ENCODE data around the gene EID1.
"Not testable (repeated sequence)": the region's sequence is repeated elsewhere in the genome, so short reads cannot be mapped to it uniquely, and the experiment has no call there.

The EID1 gene

GRCh38 chr15:48905847-48906246 lies 27.9 kb downstream of the EID1 start:
- Mint-ChIP-seq H3K9me3 (no peaks in the 10 kb centered on the region), H3K36me3 (ENCODE audit: low read depth) (no peaks in the 10 kb centered on the region), H3K4me3 (no peak overlapping the region), H3K27me3 (ENCODE audit: low read depth) (no peaks in the 10 kb centered on the region), H3K4me1 (ENCODE audit: low read depth) (peaks cover 11% of the 10 kb centered on the region), H3K27ac (no peak overlapping the region)
- DNase-seq (ENCODE audit: low spot score), result no peak

DNA sequence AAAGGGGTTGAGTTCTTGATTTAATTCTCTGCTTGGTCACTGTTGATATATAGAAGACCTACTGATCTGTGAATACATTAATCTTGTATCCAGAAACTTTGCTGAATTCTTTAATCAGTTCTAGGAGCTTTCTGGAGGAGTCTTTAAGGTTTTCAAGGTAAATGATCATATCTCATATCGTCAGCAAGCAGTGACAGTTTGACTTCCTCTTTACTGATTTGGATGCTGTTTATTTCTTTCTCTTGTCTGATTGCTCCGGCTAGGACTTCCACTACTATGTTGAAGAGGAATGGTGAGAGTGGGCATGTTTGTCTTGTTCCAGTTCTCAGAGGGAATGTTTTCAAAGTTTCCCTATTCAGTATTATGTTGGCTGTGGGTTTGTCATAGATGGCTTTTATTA lies 31.4 kb downstream of the EID1 start:
- not testable (repeated sequence) for H3K27me3 Mint-ChIP-seq (ENCODE audit: low read depth); DNase-seq (ENCODE audit: low spot score); H3K36me3 Mint-ChIP-seq (ENCODE audit: low read depth); H3K27ac Mint-ChIP-seq; H3K9me3 Mint-ChIP-seq; H3K4me3 Mint-ChIP-seq
- H3K4me1 Mint-ChIP-seq (ENCODE audit: low read depth), result peaks cover 11% of the 10 kb centered on the region

GRCh38 chr15:48910554-48910953 lies 32.6 kb downstream of the EID1 start:
- not testable (repeated sequence) for H3K27ac Mint-ChIP-seq; H3K27me3 Mint-ChIP-seq (ENCODE audit: low read depth); H3K4me3 Mint-ChIP-seq; DNase-seq (ENCODE audit: low spot score); H3K9me3 Mint-ChIP-seq; H3K36me3 Mint-ChIP-seq (ENCODE audit: low read depth)
- peaks cover 13% of the 10 kb centered on the region for H3K4me1 Mint-ChIP-seq (ENCODE audit: low read depth)

GRCh38 chr15:48913141-48913540 lies 35.2 kb downstream of the EID1 start:
- H3K4me1 Mint-ChIP-seq (ENCODE audit: low read depth), result peaks cover 13% of the 10 kb centered on the region
- no peak overlapping the region for H3K27ac Mint-ChIP-seq
- H3K9me3 Mint-ChIP-seq, result no peaks in the 10 kb centered on the region
- H3K36me3 Mint-ChIP-seq (ENCODE audit: low read depth), result peaks cover 2% of the 10 kb centered on the region
- H3K4me3 Mint-ChIP-seq, result no peak overlapping the region
- H3K27me3 Mint-ChIP-seq (ENCODE audit: low read depth), result no peaks in the 10 kb centered on the region
- DNase-seq (ENCODE audit: low spot score), result no peak

DNA sequence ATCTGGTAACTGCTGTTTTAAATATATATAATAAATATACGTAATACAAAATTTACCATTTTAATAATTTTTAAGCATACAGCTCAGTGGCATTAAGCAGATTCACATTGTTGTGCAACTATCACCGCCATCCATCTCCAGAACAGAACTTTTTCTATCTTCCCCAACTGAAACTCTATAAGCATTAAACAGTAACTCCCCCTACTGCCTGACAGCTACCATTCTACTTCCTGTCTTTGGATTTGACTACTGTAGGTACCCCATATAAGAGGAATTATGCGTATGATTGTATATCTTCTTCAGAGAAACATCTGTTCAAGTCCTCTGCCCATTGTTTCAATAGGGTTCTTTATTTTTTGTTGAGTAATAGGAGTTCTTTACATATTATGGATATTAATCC lies 36.8 kb downstream of the EID1 start:
- H3K4me3 Mint-ChIP-seq, result no peak overlapping the region
- no peaks in the 10 kb centered on the region for H3K9me3 Mint-ChIP-seq
- DNase-seq (ENCODE audit: low spot score), result no peak
- H3K36me3 Mint-ChIP-seq (ENCODE audit: low read depth), result peaks cover 4% of the 10 kb centered on the region
- peaks cover 8% of the 10 kb centered on the region for H3K4me1 Mint-ChIP-seq (ENCODE audit: low read depth)
- H3K27me3 Mint-ChIP-seq (ENCODE audit: low read depth), result no peaks in the 10 kb centered on the region
- no peak overlapping the region for H3K27ac Mint-ChIP-seq

- no peak overlapping the region for H3K27ac Mint-ChIP-seq
- peaks cover 2% of the 10 kb centered on the region for H3K4me1 Mint-ChIP-seq (ENCODE audit: low read depth)
- H3K36me3 Mint-ChIP-seq (ENCODE audit: low read depth), result peaks cover 4% of the 10 kb centered on the region
- no peak for DNase-seq (ENCODE audit: low spot score)
- no peak overlapping the region for H3K4me3 Mint-ChIP-seq
- H3K9me3 Mint-ChIP-seq, result no peaks in the 10 kb centered on the region
- no peaks in the 10 kb centered on the region for H3K27me3 Mint-ChIP-seq (ENCODE audit: low read depth)
These were observed 37.9 kb downstream of the EID1 start for GRCh38 chr15:48915861-48916260.

DNA sequence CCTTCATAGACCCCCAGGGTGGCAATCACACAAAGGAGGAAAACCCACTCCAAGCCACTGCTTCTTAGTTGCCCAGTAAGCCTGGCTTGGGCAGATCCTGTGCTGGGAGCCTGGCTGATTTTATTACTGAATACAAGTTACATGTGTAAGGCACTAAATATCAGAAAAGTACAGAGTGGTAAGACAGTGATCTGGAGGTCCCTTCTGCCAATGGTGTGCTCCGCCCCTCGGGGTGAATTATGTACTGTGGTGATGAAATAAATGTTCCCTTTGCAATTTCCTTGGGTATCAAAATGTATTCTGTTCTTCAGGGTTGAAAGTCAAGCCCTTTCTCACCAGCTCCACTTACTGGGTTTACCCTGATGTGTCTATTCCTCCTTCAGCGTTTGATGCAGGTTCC lies 38.8 kb downstream of the EID1 start:
- Mint-ChIP-seq H3K27me3 (ENCODE audit: low read depth) (no peaks in the 10 kb centered on the region), H3K9me3 (no peaks in the 10 kb centered on the region), H3K4me3 (no peak overlapping the region), H3K4me1 (ENCODE audit: low read depth) (peaks cover 2% of the 10 kb centered on the region), H3K36me3 (ENCODE audit: low read depth) (peaks cover 2% of the 10 kb centered on the region), H3K27ac (no peak overlapping the region)
- DNase-seq (ENCODE audit: low spot score), result no peak

DNA sequence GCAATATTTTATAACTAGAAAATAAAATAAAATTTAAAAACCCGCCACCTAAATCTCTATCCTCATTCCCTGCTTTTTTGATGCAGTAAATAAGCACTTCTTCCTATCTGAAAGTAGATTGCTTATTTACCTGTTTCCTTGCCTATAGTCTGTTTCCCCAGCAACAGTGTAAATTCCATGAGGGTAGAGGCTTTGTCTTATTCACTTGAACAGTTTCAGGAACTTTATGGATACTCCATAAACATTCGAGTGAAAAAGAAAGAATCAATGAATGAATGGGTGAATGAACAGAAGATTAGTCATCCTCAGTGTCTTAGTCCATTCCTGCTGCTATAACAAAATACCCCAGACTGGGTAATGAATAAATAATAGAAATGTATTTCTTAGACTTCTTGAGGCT lies 44.1 kb downstream of the EID1 start:
- Mint-ChIP-seq H3K9me3 (no peaks in the 10 kb centered on the region), H3K4me3 (no peak overlapping the region), H3K4me1 (ENCODE audit: low read depth) (peaks cover 23% of the 10 kb centered on the region), H3K27ac (no peak overlapping the region), H3K36me3 (ENCODE audit: low read depth) (peaks cover 2% of the 10 kb centered on the region), H3K27me3 (ENCODE audit: low read depth) (no peaks in the 10 kb centered on the region)
- DNase-seq (ENCODE audit: low spot score), result no peak

DNA sequence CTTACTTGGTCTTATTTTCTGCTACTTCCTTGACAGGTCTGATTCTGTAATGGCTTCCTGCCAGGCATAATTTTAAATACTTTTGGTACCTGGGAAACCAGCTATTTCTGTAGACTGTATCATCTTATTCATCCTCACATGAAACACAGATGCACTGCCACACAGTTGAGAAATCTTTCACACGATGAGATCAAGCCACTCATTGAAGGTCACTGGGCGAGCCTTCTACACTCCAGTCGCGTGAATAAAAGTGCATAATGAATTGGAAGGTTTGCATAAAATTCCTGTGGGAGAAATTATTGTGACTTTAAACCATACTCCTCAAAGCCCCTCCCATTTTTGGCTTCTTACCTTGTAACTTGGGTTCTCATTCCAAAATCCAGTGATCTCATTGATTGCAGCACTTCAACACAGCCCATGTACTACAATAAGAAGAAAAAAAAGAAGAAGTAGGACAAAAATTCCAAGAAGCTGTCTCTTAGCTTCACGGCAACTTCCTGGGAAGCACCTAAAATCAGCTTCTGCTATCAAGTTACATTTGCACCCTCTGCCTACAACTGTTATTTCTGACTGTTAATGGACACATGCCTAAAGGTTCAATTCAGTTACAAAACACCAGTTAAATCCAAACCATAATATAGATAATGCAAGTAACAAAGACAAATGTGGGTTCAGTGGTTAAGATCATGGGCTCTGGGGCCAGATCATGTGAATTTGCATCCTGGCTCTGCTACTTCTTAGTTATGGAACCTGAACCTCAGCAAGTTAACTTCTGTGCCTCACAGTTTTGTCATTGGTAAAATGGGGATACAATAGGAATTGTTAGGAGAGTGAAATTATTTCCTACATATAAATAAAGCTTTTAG lies 46.8 kb downstream of the EID1 start:
- H3K36me3 Mint-ChIP-seq (ENCODE audit: low read depth), result no peaks in the 10 kb centered on the region
- H3K4me1 Mint-ChIP-seq (ENCODE audit: low read depth), result peaks cover 42% of the 10 kb centered on the region
- H3K27me3 Mint-ChIP-seq (ENCODE audit: low read depth), result no peaks in the 10 kb centered on the region
- H3K27ac Mint-ChIP-seq, result peak overlapping the region; percentile 91
- DNase-seq (ENCODE audit: low spot score), result no peak
- no peaks in the 10 kb centered on the region for H3K9me3 Mint-ChIP-seq
- peak overlapping the region; percentile 3 for H3K4me3 Mint-ChIP-seq

- Mint-ChIP-seq H3K27me3 (ENCODE audit: low read depth) (no peaks in the 10 kb centered on the region), H3K4me3 (peak overlapping the region; percentile 10), H3K36me3 (ENCODE audit: low read depth) (no peaks in the 10 kb centered on the region), H3K9me3 (no peaks in the 10 kb centered on the region), H3K27ac (peak overlapping the region; percentile 91), H3K4me1 (ENCODE audit: low read depth) (peaks cover 47% of the 10 kb centered on the region)
- DNase-seq (ENCODE audit: low spot score), result peak; percentile 69
These were observed 47.8 kb downstream of the EID1 start for GRCh38 chr15:48925714-48926223.

DNA sequence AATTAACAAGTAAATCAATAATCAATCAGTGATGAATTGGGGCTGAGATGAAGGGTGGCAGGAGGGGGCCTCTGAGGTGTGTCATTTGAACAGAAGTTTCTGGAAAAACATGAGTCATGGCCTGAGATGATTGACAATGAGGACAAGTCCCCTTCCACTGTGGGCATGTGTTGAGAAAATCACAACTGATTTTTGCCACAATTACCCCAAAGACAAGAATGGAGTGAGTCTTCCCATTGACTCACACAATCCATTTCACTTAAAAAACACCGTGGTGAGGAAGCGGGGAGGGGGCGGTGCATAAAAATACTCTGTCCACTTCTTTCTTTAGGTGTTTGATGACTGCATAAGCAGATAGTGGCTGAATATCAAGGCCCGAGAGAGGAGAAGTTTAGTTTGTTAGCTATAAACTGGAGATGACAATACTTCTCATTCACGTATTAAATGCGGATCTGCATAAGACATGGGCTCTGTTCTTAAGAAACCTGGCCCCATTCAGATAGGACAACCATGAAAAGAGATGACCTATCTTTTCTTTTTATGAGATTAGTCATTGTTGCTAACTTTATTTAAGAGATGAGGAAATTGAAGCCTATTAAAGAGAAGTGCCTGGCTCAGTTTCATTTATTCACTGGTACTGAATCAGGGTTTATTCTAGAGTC lies 51.1 kb downstream of the EID1 start:
- H3K9me3 Mint-ChIP-seq, result peaks cover 4% of the 10 kb centered on the region
- H3K4me1 Mint-ChIP-seq (ENCODE audit: low read depth), result peaks cover 48% of the 10 kb centered on the region
- peaks cover 2% of the 10 kb centered on the region for H3K36me3 Mint-ChIP-seq (ENCODE audit: low read depth)
- peak overlapping the region; percentile 4 for H3K4me3 Mint-ChIP-seq
- peak; percentile 81 for DNase-seq (ENCODE audit: low spot score)
- H3K27me3 Mint-ChIP-seq (ENCODE audit: low read depth), result no peaks in the 10 kb centered on the region
- peak overlapping the region; percentile 58 for H3K27ac Mint-ChIP-seq

GRCh38 chr15:48929661-48930060 lies 51.7 kb downstream of the EID1 start:
- Mint-ChIP-seq H3K27ac (no peak overlapping the region), H3K27me3 (ENCODE audit: low read depth) (no peaks in the 10 kb centered on the region), H3K4me3 (no peak overlapping the region), H3K36me3 (ENCODE audit: low read depth) (peaks cover 2% of the 10 kb centered on the region), H3K9me3 (peaks cover 4% of the 10 kb centered on the region), H3K4me1 (ENCODE audit: low read depth) (peaks cover 42% of the 10 kb centered on the region)
- no peak for DNase-seq (ENCODE audit: low spot score)

Measured in T-helper 2 cell treated with Interferon-gamma antibody and Interleukin-4, amounts not matched to agents 5 μg/mL and 100 μg/mL, for 36 hours (primary cell).